Measurements from ENCODE around the gene SNX25.
"Not testable (repeated sequence)": the region's sequence is repeated elsewhere in the genome, so short reads cannot be mapped to it uniquely, and the experiment has no call there.

Gene SNX25

DNA sequence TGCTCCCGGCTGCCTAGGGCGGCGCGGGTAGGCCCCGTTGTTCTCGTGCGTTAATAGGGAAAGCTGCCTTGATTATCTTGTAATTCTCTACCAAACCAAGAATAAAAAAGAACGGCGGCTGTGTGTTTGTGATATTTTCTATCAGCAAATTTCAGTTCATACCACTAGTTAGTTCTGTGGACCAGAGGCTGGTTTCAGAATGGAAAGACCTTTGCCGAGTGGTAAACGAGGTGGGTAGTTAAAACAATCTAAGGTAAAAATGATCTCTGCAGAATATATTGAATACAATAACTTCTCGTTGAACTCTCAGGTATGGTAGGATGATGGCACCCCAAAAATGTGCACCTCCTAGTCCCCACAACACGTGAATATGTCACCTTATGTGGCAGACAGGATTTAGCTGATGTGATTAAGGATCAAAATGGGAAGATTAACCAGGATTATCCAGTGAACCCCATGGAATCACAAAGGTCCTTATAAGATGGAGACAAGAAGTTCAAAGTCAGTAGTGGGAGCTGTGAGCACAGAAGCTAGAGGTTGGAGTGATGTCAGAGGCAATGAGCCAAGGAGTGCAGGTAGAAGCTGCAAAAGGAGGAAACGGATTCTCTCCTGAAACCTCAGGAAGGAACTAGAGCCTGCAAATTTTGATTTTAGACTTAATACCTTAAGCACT is 5.0 kb upstream of the SNX25 start:
- no peak for DNase-seq (ENCODE audit: extremely low read depth in 1 of 2, low read depth in 1 of 2)

GRCh38 chr4:185205073-185205472 is 4.3 kb upstream of the SNX25 start:
- not testable (repeated sequence) for DNase-seq (ENCODE audit: extremely low read depth in 1 of 2, low read depth in 1 of 2)

GRCh38 chr4:185205697-185206342 is 3.6 kb upstream of the SNX25 start:
- no peak for DNase-seq (ENCODE audit: extremely low read depth in 1 of 2, low read depth in 1 of 2)

GRCh38 chr4:185207466-185207865 is 1.9 kb upstream of the SNX25 start:
- no peak for DNase-seq (ENCODE audit: extremely low read depth in 1 of 2, low read depth in 1 of 2)

DNA sequence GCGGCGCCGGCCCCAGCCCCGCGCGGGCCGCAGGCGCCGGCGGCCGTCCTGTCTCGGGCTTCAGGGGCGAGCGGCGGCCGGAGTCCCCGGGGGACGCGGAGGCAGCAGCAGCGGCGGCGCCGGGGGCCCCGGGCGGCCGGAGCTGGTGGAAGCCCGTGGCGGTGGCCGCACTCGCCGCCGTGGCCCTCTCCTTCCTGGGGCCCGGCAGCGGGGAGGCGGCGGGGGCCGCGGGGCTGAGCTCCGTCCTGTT is 379 bp downstream of the SNX25 start:
- not testable (repeated sequence) for DNase-seq (ENCODE audit: extremely low read depth in 1 of 2, low read depth in 1 of 2)

DNA sequence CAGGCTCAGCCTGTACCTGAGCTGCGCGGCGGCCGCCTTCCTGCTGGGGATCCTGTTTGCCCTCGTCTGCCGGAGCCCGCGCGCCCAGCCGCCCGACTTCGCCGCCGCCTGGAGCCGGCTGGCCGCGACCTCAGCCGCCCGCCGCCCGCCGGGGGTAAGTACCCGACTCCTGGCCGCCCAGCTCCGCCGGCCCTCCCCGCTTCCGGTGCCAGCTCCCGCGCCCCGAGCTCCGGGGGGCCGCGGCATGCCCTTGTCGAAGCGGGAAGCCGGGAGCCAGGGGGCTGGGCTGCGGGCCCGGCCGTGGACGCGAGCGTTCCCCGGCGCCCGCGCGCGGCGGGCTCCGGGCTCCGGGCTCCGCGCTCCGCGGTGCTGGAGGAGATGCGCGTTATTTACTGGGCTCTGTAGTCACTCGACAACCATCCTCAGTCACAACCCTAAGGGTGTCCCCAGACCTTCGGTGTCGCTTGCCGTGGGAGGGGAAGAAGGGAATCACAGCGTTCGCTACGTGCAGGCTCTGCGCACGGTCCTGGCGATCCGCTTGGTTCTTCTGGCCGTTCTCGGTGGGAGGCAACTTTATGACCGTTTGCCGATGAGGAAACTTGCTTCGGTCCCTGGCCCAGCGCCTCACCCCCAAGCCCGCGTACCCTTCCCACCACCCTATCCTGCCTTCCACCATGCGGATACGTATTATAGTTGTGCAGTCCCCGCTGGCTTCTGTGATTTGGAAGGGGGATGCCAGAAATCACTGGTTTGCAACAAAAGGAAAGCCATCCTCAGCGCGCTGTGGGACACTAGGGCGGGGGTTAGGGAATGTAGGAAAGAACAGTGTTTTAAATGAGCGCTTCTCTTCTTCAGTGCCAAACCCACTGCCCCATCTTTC is 944 bp downstream of the SNX25 start:
- peak in 1 of 2 donors; percentile 22 for DNase-seq (ENCODE audit: extremely low read depth in 1 of 2, low read depth in 1 of 2)

- no peak for DNase-seq (ENCODE audit: extremely low read depth in 1 of 2, low read depth in 1 of 2)
These were observed 1.6 kb downstream of the SNX25 start for GRCh38 chr4:185211035-185211434.

- DNase-seq (ENCODE audit: extremely low read depth in 1 of 2, low read depth in 1 of 2), result no peak
These were observed 2.2 kb downstream of the SNX25 start for GRCh38 chr4:185211641-185212040.

- DNase-seq (ENCODE audit: extremely low read depth in 1 of 2, low read depth in 1 of 2), result no peak
These were observed 3.2 kb downstream of the SNX25 start for GRCh38 chr4:185212581-185212980.

DNA sequence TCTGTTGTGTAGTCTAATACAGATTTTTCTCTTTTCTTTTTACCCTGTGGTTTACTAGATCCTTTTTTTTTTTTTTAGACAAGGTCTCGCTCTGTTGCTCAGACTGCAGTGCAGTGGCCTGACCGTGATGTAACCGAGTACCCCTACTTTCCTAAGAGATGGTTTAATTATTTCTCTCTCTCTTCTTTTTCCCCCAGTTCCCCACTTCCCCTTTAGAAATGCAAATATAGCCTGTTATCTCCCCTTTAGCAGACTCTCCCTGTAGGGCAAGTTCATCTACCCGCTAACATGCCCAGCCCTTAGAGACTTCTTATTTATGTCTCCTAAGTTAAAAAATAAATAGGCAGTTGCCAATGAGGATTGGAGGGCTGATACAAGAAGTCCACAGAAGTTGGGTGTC is 4.5 kb downstream of the SNX25 start:
- no peak for DNase-seq (ENCODE audit: extremely low read depth in 1 of 2, low read depth in 1 of 2)

DNA sequence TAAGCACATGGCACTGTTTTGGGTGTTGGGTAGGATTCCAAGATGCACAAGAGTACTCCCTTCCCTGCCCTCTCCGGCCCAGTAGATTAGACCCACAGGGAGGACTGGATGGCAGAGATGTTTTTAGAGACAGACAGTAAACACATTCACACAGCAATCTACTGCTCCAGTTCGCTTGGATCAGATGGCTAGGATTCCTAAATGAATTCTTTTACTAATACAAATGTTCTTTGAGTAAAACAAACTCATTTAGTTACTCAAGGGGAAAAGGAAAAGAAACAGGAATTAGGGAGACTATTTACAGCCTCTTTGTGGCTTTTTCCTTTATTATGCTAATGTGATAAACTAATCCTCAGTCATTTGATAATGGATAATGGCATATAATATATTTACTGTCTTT is 5.9 kb downstream of the SNX25 start:
- no peak for DNase-seq (ENCODE audit: extremely low read depth in 1 of 2, low read depth in 1 of 2)

DNA sequence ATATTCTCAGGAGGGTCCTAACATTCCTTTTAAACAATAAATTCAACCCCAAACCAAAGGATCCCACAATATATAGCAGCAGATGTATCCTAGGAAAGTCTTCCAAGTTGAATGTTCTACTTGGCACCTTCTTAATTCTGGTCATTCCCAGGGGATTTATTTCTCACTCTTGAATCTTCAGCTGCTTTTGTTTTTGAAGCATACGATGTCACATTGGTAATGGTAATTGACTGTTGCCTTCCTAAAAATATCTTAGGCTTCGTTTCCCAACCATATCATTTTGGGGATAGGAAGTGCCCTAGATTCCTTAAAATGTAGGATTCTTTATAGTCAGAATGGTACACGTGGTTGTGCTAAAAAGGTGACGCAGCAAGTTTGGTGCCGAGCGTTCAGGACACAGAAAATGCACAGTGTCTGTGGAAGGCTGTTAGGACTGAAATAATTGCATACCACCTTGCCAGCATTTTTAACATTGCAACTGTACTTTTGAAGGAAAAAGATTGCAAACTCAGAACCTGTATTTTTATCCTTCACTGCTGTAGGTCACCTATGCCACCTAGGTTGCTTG is 8.1 kb downstream of the SNX25 start:
- DNase-seq (ENCODE audit: extremely low read depth in 1 of 2, low read depth in 1 of 2), result no peak

DNA sequence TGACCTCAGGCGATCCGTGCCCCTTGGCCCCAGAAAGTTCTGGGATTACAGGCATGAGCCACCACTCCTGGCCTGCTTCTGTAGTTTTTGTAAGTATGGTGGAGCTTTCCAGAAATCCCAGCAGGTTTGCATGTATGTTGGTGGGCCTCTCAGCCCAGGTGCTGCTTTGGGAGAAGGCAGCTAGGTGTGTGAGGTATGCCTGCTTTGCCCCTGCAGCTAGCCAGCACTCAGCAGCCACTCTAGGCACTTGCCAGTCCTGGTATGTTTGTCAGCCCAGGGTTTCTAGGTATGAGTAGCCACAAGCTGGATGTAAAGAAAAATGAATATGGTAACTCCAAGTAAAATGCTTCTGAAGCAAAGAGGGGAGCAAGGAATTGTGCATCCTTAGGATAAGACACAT is 8.9 kb downstream of the SNX25 start:
- no peak for DNase-seq (ENCODE audit: extremely low read depth in 1 of 2, low read depth in 1 of 2)

DNA sequence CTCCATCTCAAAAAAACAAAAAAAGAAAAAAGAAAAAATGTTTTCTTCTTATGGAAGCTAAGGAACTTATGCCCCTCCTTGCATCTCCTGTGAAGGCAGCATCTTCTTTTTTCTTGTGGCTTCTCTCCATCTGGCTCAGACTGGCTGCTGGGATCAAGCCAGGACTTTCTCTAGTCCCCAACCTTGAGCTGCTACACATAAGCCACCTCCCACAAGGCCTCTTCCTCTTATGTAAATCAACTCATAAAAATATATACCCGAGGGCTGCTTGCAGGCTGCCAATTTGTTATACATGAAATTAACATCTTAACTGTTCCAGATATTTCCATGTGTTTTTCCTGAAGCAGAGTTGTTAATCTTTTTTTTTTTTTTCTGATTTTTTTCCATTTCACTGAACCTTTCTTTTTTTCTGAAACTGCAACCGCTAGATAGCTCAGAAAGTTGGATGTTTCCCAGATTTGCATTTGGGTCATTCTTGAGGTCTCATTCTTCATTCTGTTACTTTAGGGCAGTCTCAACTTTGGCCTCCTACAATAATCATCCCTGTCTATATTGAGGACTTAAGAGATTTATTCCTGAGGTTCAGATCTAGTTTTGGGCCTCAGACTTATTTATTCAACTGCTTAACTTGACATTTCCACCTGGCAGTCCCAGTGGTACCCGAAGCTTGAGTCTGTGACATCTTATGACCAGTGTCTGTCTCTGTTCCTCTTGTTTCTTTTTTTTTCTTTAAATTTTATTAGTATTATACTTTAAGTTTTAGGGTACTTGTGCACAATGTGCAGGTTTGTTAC is 10.3 kb downstream of the SNX25 start:
- no peak for DNase-seq (ENCODE audit: extremely low read depth in 1 of 2, low read depth in 1 of 2)

- DNase-seq (ENCODE audit: extremely low read depth in 1 of 2, low read depth in 1 of 2), result no peak
These were observed 12.1 kb downstream of the SNX25 start for GRCh38 chr4:185221491-185221890.

GRCh38 chr4:185221912-185222311 is 12.5 kb downstream of the SNX25 start:
- no peak for DNase-seq (ENCODE audit: extremely low read depth in 1 of 2, low read depth in 1 of 2)

DNA sequence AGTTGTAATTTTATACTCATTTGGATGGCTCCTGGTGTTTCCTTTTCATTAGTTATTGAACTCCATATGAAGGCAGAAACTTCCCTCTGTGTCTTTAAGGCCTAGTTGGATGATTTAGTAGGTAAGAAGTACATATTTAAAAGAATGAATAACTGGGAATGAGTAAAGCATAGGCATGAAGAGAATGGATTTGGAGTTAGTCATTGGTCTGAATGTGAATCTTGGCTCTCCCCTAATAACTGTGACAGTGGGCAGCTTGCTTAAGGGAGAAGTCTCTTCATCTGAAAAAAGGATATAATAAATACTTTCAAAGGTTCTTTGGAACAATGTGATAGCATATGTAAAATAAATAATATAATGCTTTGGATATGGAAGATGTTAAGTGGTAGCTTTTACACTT is 13.2 kb downstream of the SNX25 start:
- no peak for DNase-seq (ENCODE audit: extremely low read depth in 1 of 2, low read depth in 1 of 2)

- DNase-seq (ENCODE audit: extremely low read depth in 1 of 2, low read depth in 1 of 2), result no peak
These were observed 15.2 kb downstream of the SNX25 start for GRCh38 chr4:185224597-185224996.

DNA sequence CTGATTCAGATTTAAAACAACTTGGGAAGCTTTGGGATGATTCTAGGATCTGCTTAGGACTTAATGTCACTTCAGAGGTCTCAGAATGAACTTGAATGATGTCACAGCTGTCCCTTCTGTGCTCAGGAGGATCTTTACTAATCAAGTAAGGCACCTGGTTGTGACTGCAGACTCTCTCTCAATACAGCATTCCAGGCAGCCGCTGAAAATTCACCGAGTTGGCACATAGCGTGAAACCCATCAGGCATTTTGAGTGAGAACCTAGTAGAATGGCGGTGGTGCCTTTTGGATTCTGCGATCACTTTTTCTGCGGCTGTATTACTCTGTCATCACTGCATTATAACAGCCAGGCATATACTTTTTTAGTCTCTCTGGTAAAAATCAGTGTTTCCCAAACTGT is 16.5 kb downstream of the SNX25 start:
- no peak for DNase-seq (ENCODE audit: extremely low read depth in 1 of 2, low read depth in 1 of 2)

DNA sequence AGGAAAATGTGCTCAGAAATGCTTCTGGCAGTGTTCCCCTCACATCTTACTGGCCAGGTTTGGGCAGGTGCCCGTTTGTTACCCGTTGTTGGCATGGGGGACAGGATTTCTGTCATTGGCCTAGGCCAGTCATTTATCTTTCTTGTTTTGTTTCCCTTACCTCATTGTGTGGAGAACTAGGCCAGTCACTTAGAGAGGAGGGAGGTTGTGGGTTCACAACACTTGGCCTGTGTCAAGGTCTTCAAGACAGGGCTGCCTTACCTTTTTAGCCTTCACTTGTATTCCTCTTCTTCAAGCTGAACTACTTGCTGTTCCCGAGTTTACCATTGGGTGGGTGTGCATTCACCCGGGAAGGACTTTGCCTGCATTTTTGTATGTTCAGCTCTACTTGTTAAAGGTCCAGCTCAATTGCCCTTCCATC is 17.7 kb downstream of the SNX25 start:
- DNase-seq (ENCODE audit: extremely low read depth in 1 of 2, low read depth in 1 of 2), result no peak

DNA sequence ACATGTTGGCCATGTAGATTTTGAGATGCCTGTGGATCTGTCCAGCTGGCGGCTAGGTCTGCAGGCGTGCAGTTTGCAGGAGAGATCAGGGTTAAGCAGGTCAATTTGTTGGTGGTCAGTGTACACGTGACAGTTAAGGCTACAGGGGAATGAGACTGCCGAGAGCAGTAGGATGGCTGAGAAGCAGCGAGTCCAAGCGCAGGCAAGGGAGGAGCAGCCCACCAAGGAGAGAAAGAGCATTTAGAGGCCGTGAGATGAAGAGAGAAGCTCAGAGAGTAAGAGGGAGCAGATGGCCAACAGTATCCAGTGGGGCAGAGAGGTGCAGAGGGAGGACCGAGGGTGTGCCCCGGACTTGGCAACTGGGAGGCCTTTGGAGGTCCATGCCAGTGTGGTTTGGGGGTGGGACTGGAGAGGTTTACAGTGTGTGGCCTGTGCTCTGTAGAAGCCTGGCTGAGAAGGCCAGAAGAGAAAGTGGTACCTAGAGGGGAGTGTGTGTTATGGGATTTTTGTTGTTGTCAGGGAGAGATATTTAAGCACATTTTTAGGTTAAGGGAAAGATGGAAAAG is 18.4 kb downstream of the SNX25 start:
- DNase-seq (ENCODE audit: extremely low read depth in 1 of 2, low read depth in 1 of 2), result no peak

All from activated CD8-positive, alpha-beta memory T cell treated with anti-CD3 and anti-CD28 coated beads for 1 hour (primary cell).